ENCODE measurements around the gene EXD1. TPM values are rescaled to one million over a fixed set of nuclear protein-coding genes. Genes with fewer than 3 reads are reported as not detected.
"Not testable (repeated sequence)": the region's sequence is repeated elsewhere in the genome, so short reads cannot be mapped to it uniquely, and the experiment has no call there.

Gene EXD1
- total RNA-seq, 1 experiment from 2014 or later = 0.26 TPM

- H3K27ac Mint-ChIP-seq = no peak overlapping the region
- H3K27me3 Mint-ChIP-seq (ENCODE audit: low read depth) = no peaks in the 10 kb centered on the region
- H3K36me3 Mint-ChIP-seq = peaks cover 7% of the 10 kb centered on the region
- H3K9me3 Mint-ChIP-seq = no peaks in the 10 kb centered on the region
- 0 out of 2 replicates have a peak, but pooled peaks cover 5% of the 10 kb centered on the region for H3K4me1 Mint-ChIP-seq
- no peak for TF ChIP-seq RELA (CRISPR knock-in tag; IDR thresholded peaks at IDR 0.05; ENCODE audit: borderline replicate concordance)
- TF ChIP-seq NFE2L1 (CRISPR knock-in tag; IDR thresholded peaks at IDR 0.05) = no peak
- TF ChIP-seq SP1 (CRISPR knock-in tag; conservative IDR thresholded peaks at IDR 0.05) = no peak
- TF ChIP-seq ZNF512 (CRISPR knock-in tag; IDR thresholded peaks at IDR 0.05; ENCODE audit: borderline replicate concordance) = no peak
- no peak for TF ChIP-seq NFATC4 (CRISPR knock-in tag; IDR thresholded peaks at IDR 0.05)
- TF ChIP-seq E2F4 (CRISPR knock-in tag; IDR thresholded peaks at IDR 0.05; ENCODE audit: borderline replicate concordance, low read depth) = no peak
- TF ChIP-seq ZNF219 (CRISPR knock-in tag; IDR thresholded peaks at IDR 0.05; ENCODE audit: borderline replicate concordance) = no peak
- DNase-seq (ENCODE audit: low spot score) (no peak), ATAC-seq (no peak)
- ChIA-PET POLR2A (no interaction called here), CTCF (no interaction called here)
- H3K4me3 Mint-ChIP-seq = no peak overlapping the region
These were observed 25.5 kb upstream of the EXD1 start for GRCh38 chr15:41256103-41256502.

GRCh38 chr15:41254560-41254959 is 24.0 kb upstream of the EXD1 start:
- H3K4me1 Mint-ChIP-seq = 0 out of 2 replicates have a peak, but pooled peaks cover 2% of the 10 kb centered on the region
- TF ChIP-seq ETV6 (CRISPR knock-in tag; IDR thresholded peaks at IDR 0.05) (no peak), NFE2L1 (CRISPR knock-in tag; IDR thresholded peaks at IDR 0.05) (no peak)
- H3K4me3 Mint-ChIP-seq = no peak overlapping the region
- DNase-seq (ENCODE audit: low spot score) (no peak), ATAC-seq (no peak)
- no peak overlapping the region for H3K27ac Mint-ChIP-seq
- CTCF ChIA-PET = interaction anchor here (0.6 kb wide), 1 partner anchor 23 kb away, joined by 3 read pairs; no protein-coding TSS in a partner anchor
- no peaks in the 10 kb centered on the region for H3K9me3 Mint-ChIP-seq
- POLR2A ChIA-PET = no interaction called here
- peaks cover 7% of the 10 kb centered on the region for H3K36me3 Mint-ChIP-seq
- H3K27me3 Mint-ChIP-seq (ENCODE audit: low read depth) = no peaks in the 10 kb centered on the region

GRCh38 chr15:41251411-41251810 is 20.9 kb upstream of the EXD1 start:
- Mint-ChIP-seq H3K4me3 (no peak overlapping the region), H3K9me3 (no peaks in the 10 kb centered on the region), H3K27ac (no peak overlapping the region), H3K27me3 (ENCODE audit: low read depth) (no peaks in the 10 kb centered on the region), H3K4me1 (no peaks in the 10 kb centered on the region), H3K36me3 (peaks cover 11% of the 10 kb centered on the region)
- ChIA-PET POLR2A (interaction anchor here (0.6 kb wide), 1 partner anchor 65 kb away, joined by 3 read pairs; no protein-coding TSS in a partner anchor), CTCF (no interaction called here)
- TF ChIP-seq ZNF396 (CRISPR knock-in tag; IDR thresholded peaks at IDR 0.05; ENCODE audit: borderline replicate concordance) (no peak), OVOL2 (CRISPR knock-in tag; IDR thresholded peaks at IDR 0.05; ENCODE audit: borderline replicate concordance) (no peak), NR3C1 (CRISPR knock-in tag; conservative IDR thresholded peaks at IDR 0.05; ENCODE audit: low read depth) (no peak), ERG (CRISPR knock-in tag; IDR thresholded peaks at IDR 0.05) (no peak), ZBTB43 (CRISPR knock-in tag; IDR thresholded peaks at IDR 0.05) (no peak), ELF4 (CRISPR knock-in tag; IDR thresholded peaks at IDR 0.05; ENCODE audit: low read depth) (no peak), NR2C2 (CRISPR knock-in tag; IDR thresholded peaks at IDR 0.05) (no peak), ZBTB21 (CRISPR knock-in tag; IDR thresholded peaks at IDR 0.05; ENCODE audit: borderline replicate concordance) (no peak), CBFB (CRISPR knock-in tag; IDR thresholded peaks at IDR 0.05; ENCODE audit: low read depth) (no peak), TCF7 (CRISPR knock-in tag; IDR thresholded peaks at IDR 0.05; ENCODE audit: low read depth) (no peak), MLX (CRISPR knock-in tag; IDR thresholded peaks at IDR 0.05) (no peak), NFE2L1 (CRISPR knock-in tag; IDR thresholded peaks at IDR 0.05) (no peak)
- DNase-seq (ENCODE audit: low spot score) = no peak
- no peak for ATAC-seq

GRCh38 chr15:41250745-41251144 is 20.2 kb upstream of the EXD1 start:
- H3K27me3 Mint-ChIP-seq (ENCODE audit: low read depth); H3K4me3 Mint-ChIP-seq; POLR2A ChIA-PET: not testable (repeated sequence)

More at GRCh38 chr15:41250745-41251144, 20.2 kb upstream of the EXD1 start:
- CTCF ChIA-PET; H3K27ac Mint-ChIP-seq; DNase-seq (ENCODE audit: low spot score); H3K4me1 Mint-ChIP-seq; ATAC-seq; H3K9me3 Mint-ChIP-seq: not testable (repeated sequence)
- H3K36me3 Mint-ChIP-seq = peaks cover 15% of the 10 kb centered on the region
